Fibroblast of peridontal ligament (primary cell): Measurements from ENCODE around the gene DPP6.

Experiments used
- DNase-seq: peaks from one replicate; pipeline ENCODE4 v3.0.0-alpha.2; 2010; ENCODE audit errors: extremely low read depth

The DPP6 gene

DNA sequence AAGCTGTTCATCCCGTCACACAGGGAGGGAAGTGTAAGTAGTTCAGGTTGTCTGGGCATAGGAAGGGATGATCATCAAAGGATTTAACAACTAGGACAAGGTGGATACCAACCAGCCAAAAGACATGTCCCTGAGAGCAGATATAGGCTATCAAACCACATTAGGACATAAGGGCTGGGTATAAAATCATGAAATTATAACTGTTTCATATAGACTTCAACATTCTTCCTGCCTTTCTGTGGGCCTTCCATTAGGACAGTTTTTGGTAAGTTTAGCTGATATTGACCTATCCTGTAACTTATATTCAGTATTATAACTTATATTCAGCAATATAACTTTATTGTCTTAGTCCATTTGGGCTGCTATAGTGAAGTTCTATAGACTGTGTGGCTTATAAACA lies 759.8 kb downstream of the DPP6 start:
- no peak for DNase-seq

DNA sequence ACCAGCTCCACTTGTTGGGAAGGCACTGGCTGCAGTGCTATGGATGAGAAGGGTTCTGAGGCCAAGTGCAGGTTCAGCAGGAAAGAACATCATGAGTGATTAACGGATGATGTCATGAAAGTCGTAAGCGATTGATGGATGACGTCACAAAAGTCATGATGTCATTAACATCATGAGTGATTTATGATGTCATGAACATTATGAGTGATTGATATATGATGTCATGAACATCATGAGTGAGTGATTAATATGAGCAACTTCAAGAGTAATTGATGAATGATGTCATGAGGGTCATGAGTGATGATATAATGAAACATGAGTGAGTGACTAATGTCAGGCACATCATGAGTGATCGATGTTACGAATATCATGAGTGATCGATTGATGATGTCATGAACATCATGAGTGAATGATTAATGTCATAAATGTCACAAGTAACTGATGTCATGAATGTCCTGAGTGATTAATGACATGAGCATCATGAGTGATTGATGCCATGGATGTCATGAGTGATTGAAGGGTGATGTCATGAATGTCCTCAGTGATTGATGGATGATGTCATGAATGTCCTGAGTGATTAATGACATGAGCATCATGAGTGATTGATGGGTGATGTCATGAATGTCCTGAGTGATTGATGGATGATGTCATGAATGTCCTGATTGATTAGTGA lies 765.2 kb downstream of the DPP6 start:
- no peak for DNase-seq

DNA sequence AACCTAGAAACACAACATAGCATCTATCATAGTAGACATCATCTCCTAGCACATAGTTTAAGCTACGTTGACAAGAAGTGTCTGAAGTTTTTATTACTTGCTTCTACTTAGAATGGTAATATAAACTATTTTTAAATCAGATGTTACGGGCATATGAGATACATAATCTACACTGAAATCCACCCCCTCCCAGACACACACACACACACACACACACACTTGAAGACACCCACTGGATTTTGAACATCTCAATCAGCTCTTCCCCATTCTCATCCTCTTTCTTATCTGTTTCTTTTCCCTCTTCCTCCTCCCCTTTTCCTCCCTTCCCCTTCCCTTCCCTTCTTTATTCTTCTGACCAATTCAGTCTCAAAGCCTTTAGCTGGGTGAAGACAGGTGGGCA lies 774.8 kb downstream of the DPP6 start:
- no peak for DNase-seq

DNA sequence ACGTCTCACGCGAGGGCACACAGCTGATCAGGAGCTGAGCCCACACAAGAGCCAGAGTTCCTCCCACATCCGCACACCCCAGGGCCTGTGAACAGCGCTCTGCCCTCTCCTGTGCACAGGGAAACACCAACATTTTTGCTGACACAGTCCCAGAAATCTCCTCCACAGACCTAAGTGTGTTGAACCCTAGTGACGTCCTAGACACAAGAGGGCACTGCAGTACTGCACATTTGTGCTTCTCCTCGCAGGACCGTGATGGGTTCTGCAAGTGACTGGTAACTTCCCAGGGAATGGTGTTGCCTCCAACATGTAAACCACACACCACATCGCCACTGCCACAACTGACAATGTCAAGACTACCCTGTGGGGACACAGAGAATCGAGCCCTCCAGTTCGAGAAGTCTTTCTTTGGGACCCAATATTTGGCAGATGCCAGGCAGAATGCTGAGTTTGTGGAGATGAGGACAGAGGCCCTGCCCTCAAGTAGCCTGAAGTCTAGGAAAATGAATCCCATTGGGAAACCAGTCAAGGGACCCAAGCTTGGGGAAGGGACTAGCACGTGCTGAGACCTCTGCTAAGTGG lies 780.5 kb downstream of the DPP6 start:
- no peak for DNase-seq

DNA sequence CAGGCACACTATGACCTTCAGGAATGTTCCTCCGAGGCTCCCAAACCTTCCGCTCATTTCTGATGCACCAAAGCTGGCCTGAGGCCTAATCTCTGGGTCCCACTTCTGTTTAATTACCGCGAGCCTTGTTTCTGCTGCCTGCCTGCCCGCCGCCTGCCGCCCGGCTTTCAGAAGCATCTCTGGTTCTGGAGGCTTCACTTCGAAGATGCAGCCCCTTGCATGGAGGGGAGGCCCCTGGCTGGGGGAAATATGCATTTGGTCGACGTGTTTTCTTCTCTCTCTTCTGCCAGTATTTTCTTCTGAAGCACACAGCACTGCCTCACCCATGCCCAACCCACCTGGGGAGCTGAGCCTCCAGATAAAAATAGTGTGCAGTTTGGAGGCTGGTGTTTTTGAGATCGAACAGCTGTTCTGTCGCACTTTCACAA lies 783.8 kb downstream of the DPP6 start:
- no peak for DNase-seq

- DNase-seq = no peak
Observed at GRCh38 chr7:154837087-154837486, 784.9 kb downstream of the DPP6 start.

DNA sequence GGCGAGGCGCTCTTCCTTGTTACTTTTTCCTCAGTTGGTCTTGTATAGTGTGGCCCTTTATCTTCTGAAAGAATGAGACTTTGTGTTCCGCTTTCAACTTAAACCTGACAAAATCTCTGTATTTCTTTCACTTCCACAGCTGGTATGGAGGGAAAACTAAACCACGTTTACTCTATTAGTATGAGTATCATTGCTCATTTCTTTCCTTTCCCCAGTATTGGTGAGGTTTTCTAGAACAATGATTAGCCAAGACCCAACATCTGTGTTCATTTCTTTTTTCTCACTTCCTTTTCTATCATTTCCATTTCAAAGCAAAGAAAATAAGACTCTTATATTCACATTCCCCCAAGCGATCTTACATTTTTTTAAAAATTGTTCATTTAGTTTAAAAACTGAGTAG lies 785.4 kb downstream of the DPP6 start:
- DNase-seq = no peak

DNA sequence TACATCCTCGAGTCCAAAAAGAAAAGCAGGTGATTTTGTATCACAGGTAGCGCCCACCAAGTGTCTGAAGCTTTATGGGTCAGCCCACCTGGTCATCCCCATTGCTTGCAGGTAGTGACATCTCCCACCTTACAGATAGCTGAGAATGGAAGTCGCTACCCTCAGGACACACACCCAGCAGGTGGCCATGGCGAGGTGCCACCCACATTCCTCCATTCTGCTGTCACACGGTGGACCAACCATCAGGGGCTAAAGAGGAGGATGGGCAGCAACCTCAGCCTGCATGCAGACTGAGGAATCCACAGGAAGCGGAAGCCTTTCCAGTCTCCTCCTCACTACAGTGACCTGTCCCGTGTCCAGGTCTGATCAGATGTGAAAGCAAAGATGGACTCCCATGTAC lies 787.9 kb downstream of the DPP6 start:
- DNase-seq = no peak

- no peak for DNase-seq
Observed at GRCh38 chr7:154841731-154842331, 789.6 kb downstream of the DPP6 start.

DNA sequence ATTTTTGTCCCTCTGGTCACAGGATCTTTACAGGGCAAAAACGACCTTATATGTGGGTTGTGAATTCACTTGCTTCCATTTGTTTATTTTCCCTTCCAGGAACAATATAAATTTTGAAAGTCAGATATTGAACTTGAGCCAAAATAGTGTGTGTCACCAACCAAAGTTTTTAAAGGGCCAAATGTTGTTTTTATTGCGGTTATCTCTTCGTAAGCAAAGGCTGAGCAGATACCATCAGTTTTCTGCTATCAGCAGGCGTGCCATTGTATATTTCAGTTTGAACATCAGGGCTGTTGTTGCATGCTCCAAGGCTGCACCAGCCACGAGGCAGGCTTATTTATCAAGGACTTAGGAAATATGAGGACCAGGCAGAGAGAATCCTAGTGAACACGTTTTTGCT lies 790.4 kb downstream of the DPP6 start:
- DNase-seq = no peak

DNA sequence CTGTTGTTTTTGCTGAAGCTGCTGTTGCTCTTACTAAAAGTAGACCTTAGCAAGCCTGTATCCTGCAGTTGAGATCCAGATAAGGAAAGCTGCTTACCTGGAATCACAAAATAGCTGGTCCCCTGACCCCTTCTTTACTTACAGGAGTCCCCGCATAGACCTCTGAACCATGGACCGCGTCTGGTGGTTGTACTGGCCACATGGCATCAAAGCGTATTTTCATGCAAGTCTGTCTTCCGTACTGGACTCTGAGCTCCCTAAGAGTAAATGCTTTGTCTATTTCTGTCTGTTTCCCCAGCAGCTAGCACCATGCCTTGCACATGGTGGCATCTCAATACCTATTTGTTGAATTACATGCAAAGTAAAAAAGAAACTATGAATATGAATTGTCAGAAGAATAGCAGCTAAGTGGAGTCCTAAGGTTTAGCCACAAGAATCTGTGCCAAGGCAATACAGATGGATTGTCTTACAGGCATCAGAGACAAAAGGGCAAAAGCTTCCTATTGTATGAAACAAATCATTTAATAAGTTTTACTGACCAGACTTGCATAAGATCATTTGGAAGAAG lies 791.6 kb downstream of the DPP6 start:
- DNase-seq = no peak

GRCh38 chr7:154844499-154844898 lies 792.3 kb downstream of the DPP6 start:
- no peak for DNase-seq

GRCh38 chr7:154844955-154845354 lies 792.8 kb downstream of the DPP6 start:
- DNase-seq = no peak

DNA sequence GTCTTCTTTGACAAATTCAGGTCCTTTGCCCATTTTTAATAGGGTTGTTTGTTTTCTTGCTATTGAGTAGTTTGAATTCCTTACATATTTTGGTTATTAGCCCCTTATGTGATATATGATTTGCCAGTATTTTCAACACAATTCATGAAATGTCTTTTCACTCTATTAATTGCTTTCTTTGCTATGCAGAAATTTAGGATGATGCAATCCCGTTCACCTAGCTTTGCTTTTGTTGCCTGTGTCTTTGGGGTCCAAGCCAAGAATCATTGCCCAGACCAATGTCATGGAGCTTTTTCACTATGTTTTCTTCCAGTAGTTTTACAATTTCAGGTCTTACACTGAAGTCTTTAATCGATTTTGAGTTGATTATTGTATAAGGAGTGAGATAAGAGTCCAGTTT lies 796.3 kb downstream of the DPP6 start:
- DNase-seq = no peak

DNA sequence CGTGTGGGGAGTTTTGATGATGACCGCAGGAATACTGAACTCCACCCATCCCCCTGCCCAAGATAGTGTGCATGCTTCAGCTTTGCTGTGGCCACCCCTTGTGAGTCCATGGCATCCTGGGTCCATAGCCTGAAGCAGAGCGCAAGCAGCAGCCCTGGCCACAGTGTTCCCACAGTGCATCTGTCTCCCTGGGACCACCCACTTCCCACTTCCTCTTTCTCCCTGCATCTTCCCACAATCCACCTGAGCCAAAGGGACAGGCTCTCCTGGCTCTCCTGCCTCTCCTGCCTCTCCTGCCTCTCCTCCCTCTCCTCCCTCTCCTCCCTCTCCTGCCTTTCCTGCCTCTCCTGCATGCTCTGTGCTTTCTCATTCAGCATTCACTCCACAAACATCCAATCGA lies 800.0 kb downstream of the DPP6 start:
- no peak for DNase-seq

DNA sequence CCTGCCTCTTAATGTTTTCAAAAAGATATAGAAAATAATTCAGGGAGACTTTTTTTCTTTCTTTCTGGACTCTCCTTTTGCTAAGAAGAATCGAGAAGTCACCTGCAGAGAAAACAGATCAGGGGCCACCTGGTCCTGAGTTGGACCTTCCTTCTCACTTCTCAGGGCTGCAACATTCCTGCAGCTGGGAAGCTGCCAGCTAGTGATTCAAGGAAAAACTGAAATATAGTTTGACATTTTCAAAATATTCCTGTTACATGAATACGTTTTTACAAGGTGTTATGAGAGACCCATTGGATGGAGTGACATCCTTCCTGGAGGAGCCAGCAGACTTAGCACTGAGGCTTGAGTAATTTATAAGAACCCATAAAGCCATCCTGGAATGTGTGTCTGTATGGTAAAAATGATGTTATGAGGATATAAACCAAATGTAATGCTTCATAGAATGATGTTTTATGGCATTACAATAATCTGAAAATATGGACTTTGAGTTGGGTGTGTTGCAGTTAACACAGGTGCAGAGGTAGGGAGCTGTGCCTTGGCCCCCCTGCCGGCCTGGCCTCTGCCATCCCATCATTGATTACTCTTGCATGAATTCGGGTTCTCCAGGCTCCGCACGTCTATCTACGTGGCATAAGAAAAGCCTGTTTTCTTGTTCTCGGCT lies 801.0 kb downstream of the DPP6 start:
- no peak for DNase-seq

DNA sequence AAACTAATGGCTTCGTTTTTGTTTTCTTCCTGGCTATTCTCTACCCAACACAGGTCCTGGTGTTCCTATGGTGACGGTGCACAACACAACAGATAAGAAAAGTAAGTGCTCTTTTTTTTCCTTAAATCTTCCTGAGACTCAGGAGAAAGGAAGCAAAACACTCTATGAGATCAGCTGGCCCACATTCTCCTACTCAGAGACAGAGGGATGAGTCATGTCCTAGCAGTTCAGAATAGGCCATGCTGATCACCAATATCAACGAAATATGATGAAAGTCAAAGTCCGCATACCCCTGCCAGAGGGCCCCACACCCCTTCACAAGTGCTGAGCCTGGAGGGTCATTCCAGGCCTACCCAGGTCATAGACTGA lies 801.5 kb downstream of the DPP6 start:
- DNase-seq = no peak

DNA sequence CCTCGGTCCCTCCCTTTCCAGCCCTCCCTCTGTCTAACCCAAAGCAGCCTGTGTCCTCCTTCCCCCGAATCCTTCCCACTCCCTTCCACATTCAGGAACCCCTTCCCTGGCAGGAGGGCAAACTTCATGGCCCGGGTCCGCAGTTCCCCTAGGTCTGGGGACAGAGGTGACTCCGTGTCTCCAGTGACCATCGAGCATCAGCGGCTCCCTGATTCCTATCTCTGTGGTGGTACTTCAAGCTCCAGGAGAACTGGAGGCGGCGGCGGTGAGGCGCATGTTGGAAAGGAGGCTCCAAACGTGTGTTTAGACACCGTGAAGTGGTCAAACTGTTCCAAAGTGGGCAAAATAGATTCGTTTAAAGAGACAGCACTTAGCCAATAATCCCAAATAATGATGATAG lies 802.6 kb downstream of the DPP6 start:
- no peak for DNase-seq

DNA sequence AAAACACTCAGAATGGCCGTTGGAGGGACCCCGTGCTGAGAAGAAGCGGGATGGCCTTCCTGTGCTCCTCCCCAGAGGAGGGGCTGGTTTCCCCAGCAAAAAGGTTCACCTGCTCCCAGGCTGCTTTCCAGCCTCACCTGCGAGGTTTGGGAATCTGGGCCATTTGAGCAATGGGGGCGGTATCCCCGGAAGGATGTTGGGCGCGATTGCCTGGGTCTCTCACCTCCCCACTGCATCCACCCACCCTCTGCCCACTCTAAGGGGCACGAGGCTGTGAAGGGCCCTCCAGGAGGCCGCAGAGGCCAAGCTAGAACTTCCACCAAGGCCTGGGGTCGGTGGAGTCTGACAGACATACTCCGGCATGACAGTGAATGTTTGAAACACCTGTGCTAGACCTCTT lies 803.2 kb downstream of the DPP6 start:
- no peak for DNase-seq

DNA sequence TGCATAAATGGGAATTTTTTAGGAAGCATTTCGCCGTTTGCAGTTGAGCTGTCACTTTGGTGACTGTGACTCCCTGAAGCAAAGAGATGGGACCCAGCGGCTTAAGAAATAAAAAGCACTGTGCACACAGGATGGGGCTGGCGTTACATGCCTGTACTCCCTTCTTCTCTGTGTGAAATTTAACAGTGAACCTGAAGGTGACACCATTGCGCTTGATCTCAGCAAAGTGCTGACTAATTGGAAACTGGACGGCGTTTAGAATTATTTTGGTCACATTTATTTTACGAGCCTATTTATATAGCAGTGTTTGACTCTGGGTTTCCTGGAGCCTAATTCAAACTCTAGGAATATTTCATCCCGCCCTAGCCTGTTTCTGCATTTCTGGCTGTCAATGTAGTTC lies 804.5 kb downstream of the DPP6 start:
- no peak for DNase-seq

DNA sequence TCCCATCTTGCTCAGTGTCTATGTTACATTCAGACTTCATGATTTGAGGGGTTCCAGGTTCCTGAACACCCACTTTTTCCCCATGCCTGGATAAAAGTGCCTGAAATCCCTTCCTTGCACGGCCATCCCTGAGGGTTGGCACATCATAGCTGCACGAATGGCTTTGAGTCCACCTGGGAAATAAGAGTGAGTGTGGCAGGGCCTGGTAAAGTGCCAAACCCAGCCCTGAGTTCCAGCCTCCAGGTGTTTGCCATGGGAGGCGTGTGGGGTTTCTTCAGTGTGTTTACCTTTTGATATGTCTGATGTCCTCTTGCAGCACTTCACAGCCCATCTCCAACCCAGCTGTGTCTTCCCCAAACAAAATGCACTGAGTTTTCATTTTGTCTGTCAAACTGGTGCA lies 805.0 kb downstream of the DPP6 start:
- no peak for DNase-seq

- no peak for DNase-seq
Observed at GRCh38 chr7:154857728-154858681, 805.8 kb downstream of the DPP6 start.
